ENCODE results near the gene ZNF618.

Gene ZNF618

DNA sequence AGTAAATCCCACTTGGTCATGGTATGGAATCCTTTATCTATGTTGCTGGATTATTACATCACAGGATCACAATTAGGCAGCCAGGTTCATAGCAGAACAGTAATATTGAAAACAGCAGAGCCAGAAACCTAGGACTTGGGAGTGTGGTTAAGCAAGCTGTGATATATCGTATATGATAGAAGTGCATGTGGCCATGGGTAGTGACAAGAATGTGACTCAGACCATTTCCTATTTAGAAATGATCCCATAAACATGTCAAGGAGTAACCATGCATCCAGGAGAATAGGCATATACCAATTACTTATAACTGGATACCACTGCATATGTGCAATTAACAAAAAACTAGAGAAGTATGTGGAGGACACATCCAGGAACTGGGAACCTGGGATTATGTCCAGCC is 170.8 kb downstream of the ZNF618 start:
- no peak for DNase-seq

GRCh38 chr9:114047717-114048116 is 171.6 kb downstream of the ZNF618 start:
- DNase-seq, result no peak

GRCh38 chr9:114048533-114049415 is 172.7 kb downstream of the ZNF618 start:
- no peak for DNase-seq

GRCh38 chr9:114049441-114050225 is 173.5 kb downstream of the ZNF618 start:
- DNase-seq, result no peak

- no peak for DNase-seq
These were observed 174.1 kb downstream of the ZNF618 start for GRCh38 chr9:114050226-114050568.

- DNase-seq, result no peak
These were observed 174.5 kb downstream of the ZNF618 start for GRCh38 chr9:114050646-114051045.

DNA sequence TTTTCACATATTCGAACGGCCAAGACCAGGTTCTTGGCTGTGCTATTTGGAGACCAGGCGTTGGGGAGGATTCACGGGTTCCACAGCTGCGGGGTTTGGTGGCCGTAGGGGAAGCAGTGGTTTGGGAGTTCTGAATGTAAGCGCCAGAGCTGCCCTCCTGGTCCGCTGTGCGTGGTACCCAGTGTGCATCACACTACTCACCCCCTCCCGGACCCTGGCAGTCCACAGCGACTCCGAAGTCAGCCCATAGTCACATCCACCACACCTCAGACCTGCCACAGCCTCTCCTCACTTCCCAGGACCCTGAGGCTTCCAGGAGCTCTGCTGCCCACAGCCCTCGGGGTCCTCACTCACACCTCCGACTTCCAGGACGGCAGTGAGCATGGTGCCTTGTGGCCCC is 175.2 kb downstream of the ZNF618 start:
- DNase-seq, result no peak

- DNase-seq, result no peak
These were observed 175.6 kb downstream of the ZNF618 start for GRCh38 chr9:114051706-114052105.

DNA sequence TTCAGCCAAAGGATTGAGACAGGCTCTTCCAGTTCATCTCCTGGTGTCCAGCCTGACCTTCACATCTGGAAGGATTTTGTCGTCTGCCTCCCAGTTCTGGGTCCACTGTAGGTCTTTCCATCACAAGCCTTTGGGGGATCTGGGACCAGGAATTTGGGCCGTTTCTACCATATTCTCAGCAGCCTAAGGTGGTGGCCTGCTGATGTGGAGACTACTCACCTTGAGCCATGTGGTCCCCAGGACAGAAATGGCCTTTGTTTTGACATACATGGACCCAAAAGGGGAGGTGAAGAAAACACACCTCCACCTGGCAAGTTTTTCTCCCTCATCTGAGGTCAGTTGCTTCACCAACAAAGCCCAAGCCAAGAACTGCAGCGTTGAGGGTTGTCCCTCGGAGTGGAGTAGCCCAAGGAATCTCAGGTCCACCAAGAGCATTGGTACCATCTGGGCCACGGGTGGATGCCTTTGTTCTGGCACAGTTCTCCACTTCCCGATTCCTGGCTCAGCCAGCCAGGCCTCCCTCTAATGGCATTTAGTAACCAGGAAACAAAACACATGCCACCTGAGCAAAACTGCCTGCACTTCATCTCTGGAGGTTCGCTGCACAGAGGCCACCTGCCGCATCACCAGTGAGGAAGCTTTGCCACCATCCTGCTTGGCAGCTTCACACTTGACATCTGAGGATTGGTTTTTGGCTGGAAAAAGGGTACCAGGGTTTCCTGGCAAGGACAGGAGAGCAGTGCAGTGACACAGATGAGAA is 177.3 kb downstream of the ZNF618 start:
- DNase-seq, result no peak

DNA sequence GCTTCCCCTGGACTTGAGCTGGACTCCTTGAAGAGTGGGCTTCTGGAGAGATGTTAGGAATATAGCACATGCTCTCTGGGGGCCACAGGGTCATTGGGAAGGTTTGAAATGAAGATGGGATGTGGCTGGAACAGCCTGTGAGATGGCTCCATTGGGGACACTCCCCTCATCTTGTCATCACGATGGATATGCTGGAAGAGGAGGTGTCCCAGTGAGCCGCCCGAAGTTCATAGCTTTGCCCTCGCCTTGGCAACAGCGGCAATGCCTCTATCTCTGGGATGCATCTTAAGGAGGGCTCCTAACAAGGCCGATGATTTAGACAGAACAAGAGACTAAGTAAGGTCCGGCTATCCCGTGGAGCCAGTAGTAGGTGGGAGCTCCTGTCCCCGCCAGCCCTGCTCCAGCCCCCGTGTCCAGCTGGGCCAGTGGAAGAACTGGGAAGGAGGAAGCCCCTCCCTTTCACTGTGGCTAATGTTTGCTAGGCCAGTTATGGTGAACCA is 178.1 kb downstream of the ZNF618 start:
- DNase-seq, result no peak

DNA sequence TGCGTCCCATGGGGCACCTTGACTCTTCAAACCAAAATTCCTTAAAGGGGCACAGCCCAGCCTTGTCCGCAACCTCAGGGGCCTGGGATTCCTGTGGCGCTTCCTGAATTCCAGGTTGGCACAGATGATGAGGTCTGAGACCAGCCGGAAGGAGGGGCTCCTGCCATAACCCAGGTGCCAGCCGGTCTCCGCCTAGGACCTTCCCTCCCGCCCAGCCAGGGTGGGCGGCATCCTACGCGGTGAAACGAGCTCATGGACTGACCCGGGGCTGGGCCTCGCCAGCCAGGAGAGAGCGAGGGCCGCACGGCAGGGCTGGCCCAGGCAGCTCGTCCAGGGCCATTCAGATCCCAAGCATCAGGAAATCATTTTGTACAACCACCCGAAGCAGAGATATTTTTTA is 179.0 kb downstream of the ZNF618 start:
- no peak for DNase-seq

- no peak for DNase-seq
These were observed 179.8 kb downstream of the ZNF618 start for GRCh38 chr9:114055894-114056293.

GRCh38 chr9:114056527-114056926 is 180.4 kb downstream of the ZNF618 start:
- DNase-seq, result no peak

DNA sequence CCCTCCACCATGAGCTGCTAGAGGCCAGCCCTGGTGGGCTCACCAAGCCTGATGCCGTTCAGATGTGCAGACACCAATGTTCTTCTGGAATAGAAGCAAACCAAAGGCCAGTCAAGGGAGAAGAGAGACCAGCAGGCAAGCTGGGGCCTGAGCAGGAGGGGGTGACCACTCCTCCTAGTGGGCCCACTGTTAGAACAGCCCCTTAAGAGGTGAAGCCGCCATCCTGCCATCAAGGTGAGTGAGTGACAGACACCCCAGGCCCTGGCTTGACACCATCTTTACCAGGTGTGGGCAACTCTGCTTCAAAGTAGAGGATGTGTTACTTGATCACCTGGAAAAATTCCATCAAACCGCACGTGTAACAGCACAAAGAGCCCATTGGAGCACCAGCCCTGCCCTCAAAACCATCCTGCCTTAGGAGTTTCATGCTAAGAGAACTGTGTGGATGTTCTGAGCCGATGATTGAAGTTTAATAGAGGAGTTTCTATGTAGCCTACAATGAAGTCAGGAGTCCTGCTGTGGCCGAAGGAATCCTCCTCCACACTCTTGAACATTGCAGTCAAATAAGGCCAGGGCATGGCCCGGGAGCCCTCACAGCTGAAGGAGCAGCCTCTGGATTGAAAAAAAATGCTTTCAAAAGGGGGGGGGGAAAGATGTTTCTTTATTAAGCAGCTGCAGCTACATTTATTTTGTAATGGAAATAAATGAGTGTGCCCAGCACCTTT is 181.2 kb downstream of the ZNF618 start:
- no peak for DNase-seq

GRCh38 chr9:114058688-114059046 is 182.6 kb downstream of the ZNF618 start:
- DNase-seq, result no peak

- no peak for DNase-seq
These were observed 183.1 kb downstream of the ZNF618 start for GRCh38 chr9:114059047-114059803.

- no peak for DNase-seq
These were observed 184.0 kb downstream of the ZNF618 start for GRCh38 chr9:114060070-114060469.

GRCh38 chr9:114060711-114061110 is 184.6 kb downstream of the ZNF618 start:
- no peak for DNase-seq

DNA sequence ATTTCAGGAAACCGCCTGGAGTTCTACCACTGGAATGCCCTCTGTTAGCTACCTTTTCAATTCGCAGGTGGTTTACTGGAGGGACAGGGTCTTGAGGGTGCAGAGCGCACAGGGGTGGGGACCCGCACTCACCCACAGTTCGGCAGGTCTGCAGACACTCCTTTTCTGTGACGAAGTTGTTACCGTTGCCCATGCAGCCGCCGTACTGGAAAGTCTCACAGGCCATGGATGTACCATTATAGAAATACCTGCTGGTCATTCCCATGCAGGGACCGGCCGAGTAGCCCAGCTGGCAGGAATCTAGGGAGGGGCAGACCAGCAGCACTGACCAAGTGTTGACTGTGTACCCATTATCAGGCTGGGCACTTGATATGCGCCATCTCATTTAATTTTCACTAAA is 185.2 kb downstream of the ZNF618 start:
- no peak for DNase-seq

DNA sequence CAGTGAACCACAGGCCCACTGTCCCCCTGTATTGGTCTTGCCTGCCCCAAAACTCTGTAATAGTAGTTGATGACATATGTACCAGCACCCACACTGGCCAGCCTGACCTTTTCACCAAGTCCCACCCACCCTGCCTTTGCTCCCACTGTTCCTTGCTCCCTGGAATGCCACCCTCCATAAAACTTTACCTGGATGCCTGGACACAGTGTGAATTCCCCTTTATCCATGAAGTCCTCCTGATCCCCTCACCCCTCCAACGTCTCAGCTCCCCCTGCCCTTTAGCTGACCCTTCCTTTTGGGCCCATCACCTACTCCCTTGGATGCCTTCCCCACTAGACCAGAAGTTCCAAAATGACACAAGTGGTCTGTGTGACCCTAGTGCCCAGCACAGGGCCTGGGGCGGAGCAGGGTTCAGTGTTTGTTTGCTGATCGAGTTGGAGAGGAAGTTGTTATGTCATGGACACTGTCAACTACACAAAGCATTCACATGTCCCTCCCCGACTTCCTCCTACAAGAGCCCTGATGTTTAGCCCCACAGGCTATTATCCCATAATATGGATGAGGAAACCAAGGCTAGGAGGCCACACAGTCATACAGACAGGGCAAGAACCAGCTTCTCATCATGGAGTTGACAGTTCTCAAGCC is 185.8 kb downstream of the ZNF618 start:
- DNase-seq, result no peak

- DNase-seq, result no peak
These were observed 189.2 kb downstream of the ZNF618 start for GRCh38 chr9:114065304-114065703.

Measured in stimulated activated naive CD4-positive, alpha-beta T cell treated with Interleukin-2 at 50 U/mL for 16 hours (primary cell).